T-helper 2 cell (primary cell): ENCODE data around the gene ENTPD2.
"Not testable (repeated sequence)": the region's sequence is repeated elsewhere in the genome, so short reads cannot be mapped to it uniquely, and the experiment has no call there.

Source experiments
- DNase-seq, 5 experiments: peaks; one replicate each; pipeline versions ENCODE4 v3.0.0 to v3.0.0-alpha.2; 2012 to 2022

The ENTPD2 gene

DNA sequence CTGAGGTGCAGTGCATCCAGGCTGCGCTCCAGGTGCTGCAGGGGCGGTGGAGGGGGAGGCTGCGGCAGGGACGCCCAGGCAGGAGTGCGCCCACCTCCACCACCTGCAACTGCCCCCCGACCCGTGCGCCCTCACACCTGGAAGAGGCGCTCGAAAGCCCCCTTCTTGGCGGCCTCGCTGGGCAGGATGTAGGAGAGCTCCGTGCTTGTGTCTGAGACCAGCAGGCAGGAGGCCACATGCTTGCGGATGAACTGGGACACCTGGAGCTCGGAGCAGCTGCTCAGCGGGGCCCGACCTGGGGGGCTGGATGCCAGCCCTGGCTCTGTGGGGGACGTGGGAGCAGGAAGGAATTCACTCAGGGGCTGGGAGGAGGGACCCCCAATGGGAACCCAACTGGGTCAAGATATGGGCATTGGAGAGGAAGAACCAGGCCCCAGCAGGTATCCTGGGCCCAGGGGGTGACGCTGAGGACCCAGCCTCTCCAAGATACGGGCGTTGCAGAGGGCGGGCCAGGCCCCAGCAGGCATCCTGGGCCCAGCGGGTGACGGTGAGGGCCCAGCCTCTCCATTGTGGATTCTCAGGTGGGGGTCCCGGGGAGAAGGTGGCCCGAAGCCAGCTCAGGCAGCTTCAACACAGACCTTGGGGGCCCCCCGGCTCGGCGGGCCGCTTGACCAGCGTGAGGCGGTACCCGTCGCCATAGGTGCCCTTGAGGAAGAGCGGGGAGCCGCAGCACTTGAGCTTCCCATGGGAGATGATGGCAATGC is 38.9 kb downstream of the ENTPD2 start:
- DNase-seq, result no peak

DNA sequence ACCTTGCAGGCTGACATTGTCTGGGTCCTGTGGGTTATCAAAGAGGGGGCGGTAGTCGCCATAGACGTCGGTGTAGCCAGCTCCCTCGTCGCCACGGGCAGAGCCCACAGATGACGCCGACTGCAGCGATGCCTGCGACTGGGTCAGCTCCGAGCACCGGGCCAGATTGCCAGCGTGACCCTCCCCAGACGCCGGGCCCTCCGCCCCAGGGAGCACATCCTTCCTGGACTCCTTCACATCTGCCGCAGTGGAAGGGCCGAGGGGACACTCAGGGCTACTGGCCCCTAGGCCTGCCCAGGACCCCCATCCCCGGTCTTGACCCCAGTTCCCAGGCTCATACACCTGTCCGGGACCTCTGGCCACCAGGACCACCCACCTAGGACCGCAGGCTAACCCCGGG is 39.7 kb downstream of the ENTPD2 start:
- DNase-seq, result no peak

DNA sequence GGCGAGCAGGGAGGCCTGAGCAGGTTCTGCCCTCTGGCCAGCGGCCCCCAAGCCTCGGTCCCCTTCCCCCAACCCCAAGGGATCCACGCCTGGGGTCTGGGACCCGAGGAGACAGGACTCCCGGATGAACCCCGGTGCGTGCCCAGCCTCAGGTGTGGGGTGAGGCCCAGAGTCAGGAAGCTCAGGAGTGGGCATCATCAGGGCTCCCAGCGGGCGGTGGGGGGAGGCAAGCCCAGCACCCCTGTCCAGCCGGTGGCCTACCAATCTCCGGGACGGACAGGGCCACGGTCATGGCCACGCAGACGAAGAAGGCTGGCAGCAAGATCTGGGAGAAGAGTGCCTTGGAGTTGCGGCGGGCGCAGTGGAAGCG is 40.3 kb downstream of the ENTPD2 start:
- DNase-seq, result no peak

DNA sequence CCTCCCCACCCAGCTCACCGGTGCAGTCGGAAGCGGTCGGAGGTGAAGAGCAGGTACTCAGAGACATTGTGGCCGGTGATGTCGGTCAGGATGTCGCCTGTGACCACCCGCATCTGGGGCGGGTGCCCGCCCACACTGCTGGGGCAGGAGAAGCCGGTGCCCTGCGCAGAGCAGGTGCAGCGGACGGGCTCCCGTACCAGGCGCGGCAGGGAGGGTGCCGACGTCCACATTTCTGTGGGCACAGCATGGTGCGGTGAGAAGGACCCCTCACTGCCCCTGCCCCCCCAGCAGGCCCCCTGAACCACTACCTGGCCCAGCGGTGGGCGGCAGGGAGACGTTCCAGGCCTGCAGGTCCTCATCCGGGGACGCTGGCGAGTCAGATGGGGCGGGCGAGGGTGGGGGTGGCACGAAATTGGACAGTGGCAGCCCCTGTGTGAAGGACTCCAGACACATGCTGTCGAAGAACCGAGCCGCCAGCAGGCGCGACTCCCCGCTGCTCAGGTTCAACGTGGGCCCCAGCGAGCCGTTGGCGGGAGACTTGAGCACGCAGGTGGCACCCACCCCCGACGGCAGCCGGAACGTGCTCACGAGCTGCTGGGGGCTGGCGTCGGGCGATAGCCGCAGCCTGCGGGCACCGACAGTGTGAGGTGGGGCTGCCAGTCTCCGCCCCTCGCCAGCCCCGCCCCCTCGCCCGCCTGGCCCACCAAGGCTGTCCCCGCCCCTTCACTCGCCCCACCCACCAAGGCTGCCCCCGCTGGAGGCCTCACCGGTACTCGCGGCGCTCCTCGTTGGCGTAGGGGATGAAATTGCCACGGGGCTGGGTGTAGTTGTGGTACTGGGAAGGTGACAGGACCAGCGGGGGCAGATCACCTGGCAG is 40.9 kb downstream of the ENTPD2 start:
- DNase-seq, result no peak

DNA sequence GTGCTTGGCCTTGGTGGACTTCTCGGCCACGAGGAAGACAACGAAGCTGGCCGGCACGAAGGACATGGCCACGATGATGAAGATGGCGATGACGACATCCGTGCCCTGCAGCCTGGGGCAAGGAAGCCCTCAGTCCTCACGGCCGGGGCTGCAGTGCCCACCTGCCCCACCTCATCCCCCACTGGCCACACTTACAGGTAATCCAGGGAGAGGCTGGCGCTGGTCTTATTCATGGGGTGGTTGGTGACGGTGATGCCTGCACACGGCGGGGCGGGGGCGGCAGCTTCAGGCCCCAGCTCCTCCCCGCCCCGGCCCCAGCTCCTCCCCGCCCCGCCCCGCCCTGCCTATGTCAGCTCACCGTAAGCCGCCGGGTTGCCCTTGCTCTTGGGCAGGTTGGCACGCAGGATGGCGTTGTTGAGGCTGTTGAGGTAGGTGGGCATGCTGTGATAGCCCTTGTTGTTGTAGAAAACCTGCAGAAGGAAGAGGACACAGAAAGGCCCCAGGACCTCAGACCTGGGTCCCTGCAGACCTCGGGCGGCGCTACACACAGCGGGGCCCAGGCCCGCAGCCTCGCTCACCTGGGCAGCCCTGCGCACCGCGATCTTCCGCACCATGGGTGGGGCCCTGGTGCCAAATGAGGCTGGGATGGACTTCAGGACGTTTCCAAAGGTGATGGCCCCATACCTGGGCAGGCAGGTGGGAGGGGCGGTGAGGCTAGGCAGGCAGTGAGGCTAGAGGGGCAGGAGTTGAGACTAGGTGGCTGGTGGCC is 41.8 kb downstream of the ENTPD2 start:
- DNase-seq, result no peak

DNA sequence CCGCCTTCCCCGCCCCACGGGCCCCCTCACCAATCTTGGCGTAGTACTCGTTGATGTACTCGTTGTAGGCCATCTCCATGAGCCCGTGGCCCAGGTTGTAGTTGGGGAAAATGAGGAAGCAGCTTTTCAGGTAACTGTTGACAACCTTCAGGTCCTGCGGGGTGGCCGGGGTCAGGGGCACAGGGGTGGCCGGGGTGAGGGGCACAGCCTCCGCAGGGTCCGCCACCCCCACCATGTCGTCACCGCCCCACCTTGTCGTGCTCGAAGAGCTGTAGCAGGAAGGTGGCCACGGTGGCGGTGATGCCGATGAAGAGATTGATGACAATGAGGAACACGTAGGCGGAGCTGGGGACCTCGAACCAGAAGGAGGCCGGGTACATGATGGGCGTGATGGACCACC is 42.7 kb downstream of the ENTPD2 start:
- no peak for DNase-seq

DNA sequence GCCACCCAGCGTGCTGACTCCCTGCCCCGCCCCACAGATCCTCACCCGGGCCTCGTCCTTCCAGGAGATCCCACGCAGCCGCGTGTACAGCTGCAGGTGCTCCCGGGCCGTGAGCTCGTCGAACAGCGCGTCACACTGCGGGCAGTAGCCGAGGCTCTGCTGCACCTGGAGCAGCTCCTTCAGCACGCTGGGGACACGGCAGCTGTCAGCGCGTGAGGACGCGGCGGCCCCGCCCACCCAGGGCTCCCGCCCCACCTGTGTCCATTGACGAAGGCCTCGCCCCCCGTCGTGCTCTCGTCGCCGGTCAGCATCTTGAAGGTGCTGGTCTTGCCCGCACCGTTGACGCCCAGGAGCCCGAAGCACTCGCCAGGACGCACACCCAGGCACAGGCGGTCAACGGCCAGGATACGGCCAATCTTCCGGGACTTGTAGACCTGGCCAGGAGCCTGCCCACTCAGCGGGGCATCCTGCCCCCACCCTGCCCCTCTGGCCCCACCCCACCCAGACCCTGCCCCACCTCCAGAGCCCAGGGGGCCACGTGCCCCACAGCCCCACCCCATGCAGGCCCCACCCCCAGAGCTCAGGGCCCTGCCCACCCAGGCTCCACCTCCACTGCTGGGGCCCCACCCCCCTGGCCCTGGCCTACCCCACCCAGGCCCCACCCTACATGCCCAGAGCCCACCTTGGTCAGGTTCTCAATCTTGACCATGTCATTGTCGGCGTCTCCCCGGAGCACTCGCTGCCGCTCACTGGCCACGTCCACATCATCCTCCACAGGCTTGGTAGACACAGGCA is 43.7 kb downstream of the ENTPD2 start:
- no peak for DNase-seq

DNA sequence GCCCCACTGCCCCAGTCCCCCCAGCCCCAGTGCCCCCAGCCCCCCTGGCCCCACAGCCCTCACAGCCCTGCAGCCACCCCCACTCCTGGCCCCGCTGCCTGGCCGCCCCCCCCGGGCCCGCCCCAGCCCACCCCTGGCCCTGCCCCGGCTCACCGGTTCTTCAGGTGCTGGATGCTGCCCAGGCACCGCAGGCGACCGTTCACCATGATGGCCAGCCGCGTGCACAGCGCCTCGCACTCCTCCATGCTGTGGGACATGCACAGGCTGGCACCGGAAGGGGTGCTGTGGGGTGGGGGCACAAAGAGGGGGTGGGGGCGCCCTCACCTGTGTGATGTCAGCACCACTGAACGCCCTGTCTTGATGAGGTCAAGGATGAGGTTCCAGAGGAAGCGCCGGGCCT is 44.6 kb downstream of the ENTPD2 start:
- DNase-seq, result no peak

DNA sequence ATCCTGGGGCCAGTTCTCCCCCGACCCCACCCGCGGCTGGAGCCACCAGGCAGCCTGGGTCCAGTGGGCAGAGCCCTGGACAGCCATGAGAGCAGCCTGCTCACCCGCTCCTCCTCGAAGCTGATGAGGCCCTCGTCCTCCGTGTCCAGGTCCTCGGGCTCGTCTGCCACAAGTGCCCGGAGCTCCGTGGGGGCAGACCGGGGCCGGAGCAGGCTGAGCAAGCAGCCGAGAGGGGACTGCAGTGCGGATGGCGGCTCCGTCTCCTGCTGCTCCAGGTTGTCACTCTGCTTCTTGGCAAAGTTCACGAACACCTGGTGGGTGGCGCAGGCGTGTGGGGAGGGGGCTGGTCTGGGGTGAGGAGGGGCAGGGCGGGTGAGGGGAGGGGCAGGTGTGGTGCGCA is 45.5 kb downstream of the ENTPD2 start:
- DNase-seq, result no peak

DNA sequence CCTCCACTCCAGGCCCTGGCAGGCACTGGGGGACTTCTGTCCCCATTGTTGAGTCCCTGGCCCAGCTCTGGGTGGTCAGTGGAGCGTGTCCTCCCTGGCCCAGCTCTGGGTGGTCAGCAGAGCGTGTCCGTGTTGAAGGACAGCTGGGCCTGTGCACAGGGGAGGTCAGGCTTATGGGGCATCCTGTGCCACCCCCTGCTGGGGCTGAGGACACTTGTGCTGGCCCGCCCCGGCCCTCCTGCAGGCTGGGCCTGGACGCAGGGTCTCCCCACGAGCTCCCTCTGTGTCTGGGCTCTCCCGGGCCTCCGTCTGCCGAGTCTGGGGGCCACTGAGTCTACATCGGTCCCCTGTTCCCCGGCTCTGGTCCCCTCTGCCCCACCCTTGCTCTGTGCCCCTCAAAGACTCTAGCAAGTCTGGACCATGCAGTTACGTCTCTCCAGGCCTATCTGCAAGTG is 46.0 kb downstream of the ENTPD2 start:
- DNase-seq, result no peak

DNA sequence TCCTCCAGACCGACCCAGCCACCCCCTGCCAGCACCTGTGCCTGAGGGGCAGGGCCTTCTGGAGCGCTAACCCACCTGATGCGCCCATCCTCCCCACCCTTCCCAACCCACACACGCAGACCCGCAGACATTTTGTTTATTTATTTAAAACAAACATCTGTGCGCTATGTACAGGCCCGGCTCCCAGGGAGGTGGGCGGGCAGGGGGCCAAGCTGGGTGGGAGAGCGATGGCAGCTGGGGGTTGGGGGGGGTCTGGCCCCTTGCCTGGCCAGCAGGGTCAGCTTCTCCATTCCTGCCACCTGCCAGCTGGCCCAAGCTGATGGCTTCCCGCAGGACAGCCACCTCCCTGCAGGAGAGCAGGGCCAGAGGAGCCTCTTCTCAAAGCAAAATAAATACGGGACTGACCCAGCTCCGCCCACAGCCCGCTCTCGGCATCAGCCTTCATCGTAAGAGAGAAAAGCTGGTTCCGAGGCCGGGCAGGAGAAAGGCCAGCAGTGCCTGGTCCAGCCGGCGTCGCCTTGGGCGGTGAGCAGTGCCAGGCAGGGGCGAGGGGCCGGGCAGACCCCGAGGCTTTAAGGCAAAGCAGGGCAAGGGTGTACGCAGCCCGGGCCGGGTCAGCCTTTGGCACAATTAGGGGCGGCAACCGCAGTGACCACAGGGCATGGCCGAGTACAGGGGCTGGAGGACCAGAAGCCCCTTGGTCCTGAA is 46.6 kb downstream of the ENTPD2 start:
- no peak for DNase-seq

DNA sequence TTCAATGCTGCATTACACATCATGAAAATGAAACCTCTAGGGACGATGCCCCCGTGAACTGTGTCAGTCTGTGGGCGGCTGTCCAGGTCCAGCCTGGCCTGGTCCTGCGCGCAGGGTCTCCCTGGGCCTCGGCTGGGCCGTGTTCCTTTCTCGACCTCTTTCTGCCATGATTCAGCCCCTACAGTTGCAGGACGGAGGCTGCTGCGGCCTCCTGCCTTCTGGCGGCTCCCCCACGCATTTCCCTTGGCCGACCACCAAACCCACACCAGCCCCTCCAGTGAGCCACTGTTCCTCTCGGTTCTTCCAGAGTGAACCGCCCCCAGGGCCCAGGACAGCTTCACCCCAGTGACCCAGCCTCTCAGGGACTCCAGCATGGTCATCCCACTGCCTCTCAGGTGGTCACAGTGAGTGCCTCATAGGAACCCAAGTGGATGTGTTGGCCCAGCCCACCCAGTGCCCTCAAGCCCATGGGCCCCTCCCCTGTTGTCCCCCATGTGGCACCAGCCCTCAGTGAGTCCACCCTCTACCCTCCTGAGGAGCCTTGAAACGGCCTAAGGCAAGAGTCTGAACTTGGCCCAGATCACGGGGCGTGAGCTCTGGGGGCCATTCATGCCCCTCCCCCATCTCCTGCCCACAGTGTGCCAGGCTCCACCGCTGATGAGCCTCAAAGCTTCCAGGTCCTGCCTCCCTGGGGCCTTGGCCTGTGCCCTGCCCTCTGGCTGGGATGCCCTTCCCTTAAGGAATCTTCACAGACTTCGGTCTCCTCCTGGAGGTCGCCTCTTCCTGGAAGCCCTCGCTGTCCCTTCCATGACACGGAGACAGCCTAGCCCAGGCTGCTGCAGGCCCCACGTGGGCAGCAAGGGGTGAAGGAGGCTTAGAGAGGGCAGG is 47.5 kb downstream of the ENTPD2 start:
- no peak for DNase-seq

DNA sequence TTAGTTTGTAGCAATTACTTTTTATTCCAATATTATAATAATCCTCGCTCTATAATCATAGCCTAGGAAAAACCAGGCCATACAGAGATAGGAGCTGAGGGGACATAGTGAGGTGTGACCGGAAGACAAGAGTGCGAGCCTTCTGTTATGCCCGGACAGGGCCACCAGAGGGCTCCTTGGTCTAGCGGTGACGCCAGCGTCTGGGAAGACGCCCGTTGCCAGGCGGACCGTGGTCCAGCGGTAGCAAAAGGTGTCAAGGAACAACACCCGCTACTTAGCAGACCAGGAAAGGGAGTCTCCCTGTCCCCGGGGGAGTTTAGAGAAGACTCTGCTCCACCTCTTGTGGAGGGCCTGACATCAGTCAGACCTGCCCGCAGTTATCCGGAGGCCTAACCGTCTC is 49.6 kb downstream of the ENTPD2 start:
- DNase-seq, result not testable (repeated sequence)

DNA sequence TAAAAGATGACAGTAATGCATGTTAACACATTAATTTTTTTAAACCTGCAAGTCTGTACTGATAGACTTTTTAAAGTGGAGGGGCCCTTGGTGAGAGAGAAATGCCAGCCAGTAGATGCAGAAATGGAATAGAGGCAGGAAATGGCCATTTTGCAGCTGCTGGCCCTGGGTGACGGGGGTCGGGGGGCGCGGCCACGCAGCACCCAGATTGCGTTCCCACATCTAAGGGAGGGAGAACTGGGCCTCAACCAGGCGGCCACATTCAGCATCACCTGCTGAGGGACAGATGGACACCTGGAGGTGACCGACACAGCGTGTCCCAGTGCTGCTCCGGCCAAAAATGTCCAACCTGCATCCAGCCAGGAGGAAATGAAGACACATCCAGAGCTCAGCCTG is 51.2 kb downstream of the ENTPD2 start:
- DNase-seq, result no peak

DNA sequence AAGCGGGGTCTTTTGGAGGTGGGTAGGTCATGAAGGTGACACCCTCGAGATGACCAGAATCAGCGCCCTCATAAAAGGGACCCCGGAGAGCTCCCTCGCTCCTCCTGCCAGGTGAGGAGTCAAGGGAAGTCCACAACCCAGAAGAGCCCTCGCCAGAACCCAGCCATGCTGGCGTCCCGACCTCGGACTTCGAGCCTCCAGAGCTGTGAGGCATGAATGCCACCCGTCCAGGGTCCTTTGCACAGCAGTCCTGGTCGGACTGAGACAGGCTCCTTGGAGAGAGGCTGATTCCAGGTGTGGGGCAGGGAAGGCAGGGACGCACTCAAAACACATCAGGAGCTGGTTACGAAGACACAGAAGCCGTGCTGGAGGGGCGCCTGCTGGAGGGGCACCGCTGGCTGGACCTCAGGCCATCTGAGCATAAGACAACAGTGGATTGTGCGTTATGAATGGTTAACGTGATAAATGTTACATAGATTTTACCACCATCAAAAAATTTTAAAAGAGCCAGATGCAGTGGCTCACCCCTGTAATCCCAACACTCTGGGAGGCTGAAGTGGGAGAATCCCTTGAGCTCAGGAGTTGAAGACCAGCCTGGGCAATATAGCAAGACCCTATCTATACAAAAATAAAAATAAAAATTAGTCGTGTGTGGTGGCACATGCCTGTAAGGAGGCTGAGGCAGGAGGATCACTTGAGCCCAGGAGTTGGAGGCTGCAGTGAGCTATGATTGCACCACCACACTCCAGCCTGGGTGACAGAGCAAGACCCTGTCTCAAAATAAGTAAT is 51.8 kb downstream of the ENTPD2 start:
- no peak for DNase-seq

DNA sequence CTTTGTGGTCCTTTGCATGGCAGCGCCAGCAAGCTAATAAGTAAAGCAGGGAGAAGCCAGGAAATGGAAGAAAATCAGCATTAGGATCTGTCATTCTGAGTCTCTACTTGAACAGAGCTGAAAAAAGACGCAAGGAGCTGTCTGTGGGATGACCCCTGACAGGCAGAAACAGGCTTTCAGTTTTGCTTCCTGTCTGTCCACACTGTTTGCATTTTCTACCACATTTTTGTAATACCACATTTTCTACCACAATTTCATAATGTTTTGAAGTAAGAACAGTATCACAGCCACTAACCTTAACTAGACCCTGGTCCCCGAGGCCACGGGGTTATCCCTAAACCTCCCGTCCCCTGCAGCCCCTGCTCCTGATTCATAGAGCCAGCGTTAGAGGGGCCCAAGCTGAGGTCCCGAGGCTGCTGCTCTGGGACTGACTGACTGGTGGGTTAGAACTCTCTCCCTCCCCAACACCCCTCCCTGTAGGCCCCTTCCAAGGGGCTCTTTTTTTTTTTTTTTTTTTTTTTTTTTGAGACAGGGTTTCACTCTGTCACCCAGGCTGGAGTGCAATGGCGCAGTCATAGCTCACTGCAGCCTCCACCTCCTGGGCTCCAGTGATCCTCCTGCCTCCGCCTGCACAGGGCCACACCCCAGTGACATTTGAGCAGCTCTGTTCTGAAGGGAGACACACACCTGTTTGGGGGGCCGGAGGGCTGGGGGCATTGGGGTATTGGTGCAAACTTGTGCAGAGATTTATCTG is 53.5 kb downstream of the ENTPD2 start:
- DNase-seq, result peak in 2 of 5 experiments; percentile 72 to 79
